HG02973 (cell line): ENCODE data around the gene IFNL3.
"Not testable (repeated sequence)": the region's sequence is repeated elsewhere in the genome, so short reads cannot be mapped to it uniquely, and the experiment has no call there.

ENCODE experiments used
- ATAC-seq: cut with Tn5 transposase; IDR thresholded peaks from one replicate; pipeline ENCODE4 v1.9.1; 2021; ENCODE audit warnings: moderate library complexity; ENCODE audit not compliant: unreplicated experiment

IFNL3 gene

GRCh38 chr19:39218230-39219007 lies 26.4 kb downstream of the IFNL3 start:
- no peak for ATAC-seq

- no peak for ATAC-seq
Observed at GRCh38 chr19:39217094-39217493, 27.7 kb downstream of the IFNL3 start.

- ATAC-seq, result not testable (repeated sequence)
Observed at GRCh38 chr19:39215323-39215722, 29.5 kb downstream of the IFNL3 start.

GRCh38 chr19:39212375-39212742 lies 32.4 kb downstream of the IFNL3 start:
- ATAC-seq, result no peak

GRCh38 chr19:39211731-39212374 lies 33.0 kb downstream of the IFNL3 start:
- ATAC-seq, result no peak

- no peak for ATAC-seq
Observed at GRCh38 chr19:39209196-39209595, 35.6 kb downstream of the IFNL3 start.

GRCh38 chr19:39208175-39208795 lies 36.5 kb downstream of the IFNL3 start:
- no peak for ATAC-seq

- no peak for ATAC-seq
Observed at GRCh38 chr19:39207293-39207836, 37.4 kb downstream of the IFNL3 start.

- ATAC-seq, result no peak
Observed at GRCh38 chr19:39206122-39206521, 38.7 kb downstream of the IFNL3 start.

- no peak for ATAC-seq
Observed at GRCh38 chr19:39205449-39205764, 39.4 kb downstream of the IFNL3 start.

GRCh38 chr19:39203372-39204341 lies 41.1 kb downstream of the IFNL3 start, which contains the start of gene SYCN:
Gene SYCN (minus strand): TSS chr19:39204263. CDS start chr19:39204254, 9 bp downstream.
- ATAC-seq, result no peak

- ATAC-seq, result no peak
Observed at GRCh38 chr19:39202998-39203355, 41.8 kb downstream of the IFNL3 start.

GRCh38 chr19:39200803-39201115 lies 44.0 kb downstream of the IFNL3 start:
- no peak for ATAC-seq

GRCh38 chr19:39200066-39200802 lies 44.6 kb downstream of the IFNL3 start:
- ATAC-seq, result no peak

GRCh38 chr19:39199025-39199424 lies 45.8 kb downstream of the IFNL3 start:
- no peak for ATAC-seq

- ATAC-seq, result no peak
Observed at GRCh38 chr19:39197808-39198207, 47.0 kb downstream of the IFNL3 start.

GRCh38 chr19:39196860-39197562 lies 47.8 kb downstream of the IFNL3 start, which contains the start of gene NCCRP1:
Gene NCCRP1 (plus strand): TSS chr19:39196964. CDS start chr19:39196983, 19 bp downstream.
- ATAC-seq, result no peak

- no peak for ATAC-seq
Observed at GRCh38 chr19:39196320-39196719, 48.5 kb downstream of the IFNL3 start.

- no peak for ATAC-seq
Observed at GRCh38 chr19:39195755-39196154, 49.1 kb downstream of the IFNL3 start.
